Measurements from ENCODE around the gene CNTRL. TPM values are rescaled to one million over a fixed set of nuclear protein-coding genes. Genes with fewer than 3 reads are reported as not detected.
"Not testable (repeated sequence)": the region's sequence is repeated elsewhere in the genome, so short reads cannot be mapped to it uniquely, and the experiment has no call there.

The CNTRL gene
- polyA plus RNA-seq, 3 donors, result 29.2 to 37.0 (median 35.7) TPM

- no peak for DNase-seq
Observed at GRCh38 chr9:121066850-121067249, 7.9 kb upstream of the CNTRL start.

- no peak for DNase-seq
Observed at GRCh38 chr9:121067640-121068039, 7.1 kb upstream of the CNTRL start.

- DNase-seq, result no peak
Observed at GRCh38 chr9:121069396-121069795, 5.4 kb upstream of the CNTRL start.

GRCh38 chr9:121071370-121071755 is 3.4 kb upstream of the CNTRL start:
- DNase-seq, result no peak

- DNase-seq, result no peak
Observed at GRCh38 chr9:121071756-121072421, 2.9 kb upstream of the CNTRL start.

- DNase-seq, result no peak
Observed at GRCh38 chr9:121073038-121073437, 1.7 kb upstream of the CNTRL start.

GRCh38 chr9:121075251-121076036 is 689 bp downstream of the CNTRL start:
- DNase-seq, result no peak

- no peak for DNase-seq
Observed at GRCh38 chr9:121082075-121082474, 7.3 kb downstream of the CNTRL start.

GRCh38 chr9:121085661-121086060 is 10.9 kb downstream of the CNTRL start:
- no peak for DNase-seq

- DNase-seq, result no peak
Observed at GRCh38 chr9:121088576-121088975, 13.8 kb downstream of the CNTRL start.

- not testable (repeated sequence) for DNase-seq
Observed at GRCh38 chr9:121090743-121091142, 16.0 kb downstream of the CNTRL start.

- no peak for DNase-seq
Observed at GRCh38 chr9:121095057-121095456, 20.3 kb downstream of the CNTRL start.

GRCh38 chr9:121098567-121099198 is 23.9 kb downstream of the CNTRL start:
- DNase-seq, result no peak

GRCh38 chr9:121104054-121104453 is 29.3 kb downstream of the CNTRL start:
- not testable (repeated sequence) for DNase-seq

- no peak for DNase-seq
Observed at GRCh38 chr9:121105531-121105930, 30.8 kb downstream of the CNTRL start.

- DNase-seq, result no peak
Observed at GRCh38 chr9:121107029-121107428, 32.3 kb downstream of the CNTRL start.

- DNase-seq, result no peak
Observed at GRCh38 chr9:121107881-121108280, 33.1 kb downstream of the CNTRL start.

- no peak for DNase-seq
Observed at GRCh38 chr9:121115466-121115865, 40.7 kb downstream of the CNTRL start.

GRCh38 chr9:121118266-121118665 is 43.5 kb downstream of the CNTRL start:
- DNase-seq, result no peak

GRCh38 chr9:121120386-121120785 is 45.6 kb downstream of the CNTRL start:
- DNase-seq, result no peak

- peak; percentile 94 for DNase-seq
Observed at GRCh38 chr9:121121582-121122087, 46.9 kb downstream of the CNTRL start.

- peak; percentile 5 for DNase-seq
Observed at GRCh38 chr9:121122246-121123032, 47.7 kb downstream of the CNTRL start.
